UCSD-AML1 (cell line): Measurements from ENCODE around the gene PDSS2.
"Not testable (repeated sequence)": the region's sequence is repeated elsewhere in the genome, so short reads cannot be mapped to it uniquely, and the experiment has no call there.

Experiments
- DNase-seq: peaks from one replicate; lab custom pipeline; 2025; ENCODE audit not compliant: unreplicated experiment; lab: John Stamatoyannopoulos, UW

Gene PDSS2

GRCh38 chr6:107280001-107280400 lies 179.4 kb downstream of the PDSS2 start:
- DNase-seq, result not testable (repeated sequence)

GRCh38 chr6:107275330-107275865 lies 184.0 kb downstream of the PDSS2 start:
- DNase-seq, result no peak

GRCh38 chr6:107274288-107274687 lies 185.1 kb downstream of the PDSS2 start:
- DNase-seq, result no peak

- no peak for DNase-seq
Observed at GRCh38 chr6:107272246-107272645, 187.1 kb downstream of the PDSS2 start.

- DNase-seq, result no peak
Observed at GRCh38 chr6:107271208-107271790, 188.1 kb downstream of the PDSS2 start.

- DNase-seq, result no peak
Observed at GRCh38 chr6:107267634-107268033, 191.7 kb downstream of the PDSS2 start.

GRCh38 chr6:107267006-107267405 lies 192.4 kb downstream of the PDSS2 start:
- DNase-seq, result no peak

GRCh38 chr6:107266563-107266962 lies 192.8 kb downstream of the PDSS2 start:
- no peak for DNase-seq

GRCh38 chr6:107264357-107264840 lies 195.0 kb downstream of the PDSS2 start:
- DNase-seq, result no peak

- no peak for DNase-seq
Observed at GRCh38 chr6:107259951-107260350, 199.4 kb downstream of the PDSS2 start.

- DNase-seq, result no peak
Observed at GRCh38 chr6:107248147-107248546, 211.2 kb downstream of the PDSS2 start.

- no peak for DNase-seq
Observed at GRCh38 chr6:107246972-107247615, 212.3 kb downstream of the PDSS2 start.

- DNase-seq, result no peak
Observed at GRCh38 chr6:107246249-107246971, 213.0 kb downstream of the PDSS2 start.

GRCh38 chr6:107244742-107245480 lies 214.5 kb downstream of the PDSS2 start:
- DNase-seq, result no peak

GRCh38 chr6:107244082-107244741 lies 215.2 kb downstream of the PDSS2 start:
- no peak for DNase-seq

GRCh38 chr6:107243471-107243870 lies 215.9 kb downstream of the PDSS2 start:
- no peak for DNase-seq

GRCh38 chr6:107237992-107238660 lies 221.2 kb downstream of the PDSS2 start:
- no peak for DNase-seq

GRCh38 chr6:107235511-107235910 lies 223.9 kb downstream of the PDSS2 start:
- DNase-seq, result no peak

GRCh38 chr6:107235007-107235406 lies 224.4 kb downstream of the PDSS2 start:
- no peak for DNase-seq

- DNase-seq, result no peak
Observed at GRCh38 chr6:107231243-107231642, 228.1 kb downstream of the PDSS2 start.
